Ramos (cell line): ENCODE results near the gene THAP9.
"Not testable (repeated sequence)": the region's sequence is repeated elsewhere in the genome, so short reads cannot be mapped to it uniquely, and the experiment has no call there.

Experiments
- in situ Hi-C: fragments of 300-500 bp; cut with MboI; formaldehyde crosslinking; loops from one replicate; pipeline ENCODE4 v1.14.3; 2022; ENCODE audit warnings: low sequenced_read_pairs; ENCODE audit not compliant: unreplicated experiment

THAP9 gene

GRCh38 chr4:82891707-82892466 is 8.6 kb upstream of the THAP9 start:
- in situ Hi-C loops = loop anchor here (25.0 kb wide), 1 partner anchor 395 kb away; the partner anchor contains the start of gene COQ2

GRCh38 chr4:82892467-82892802 is 8.1 kb upstream of the THAP9 start:
- in situ Hi-C loops = loop anchor here (25.0 kb wide), 1 partner anchor 395 kb away; the partner anchor contains the start of gene COQ2

GRCh38 chr4:82893942-82894341 is 6.6 kb upstream of the THAP9 start:
- in situ Hi-C loops = loop anchor here (25.0 kb wide), 1 partner anchor 393 kb away; the partner anchor contains the start of gene COQ2

- in situ Hi-C loops = loop anchor here (25.0 kb wide), 1 partner anchor 391 kb away; the partner anchor contains the start of gene COQ2
Observed at GRCh38 chr4:82896755-82897154, 3.8 kb upstream of the THAP9 start.

GRCh38 chr4:82898322-82899243 is 2.0 kb upstream of the THAP9 start:
- in situ Hi-C loops = loop anchor here (25.0 kb wide), 1 partner anchor 389 kb away; the partner anchor contains the start of gene COQ2

GRCh38 chr4:82899374-82900065 is 1.0 kb upstream of the THAP9 start:
- in situ Hi-C loops = loop anchor here (25.0 kb wide), 1 partner anchor 388 kb away; the partner anchor contains the start of gene COQ2

GRCh38 chr4:82900066-82900410 is 497 bp upstream of the THAP9 start:
- in situ Hi-C loops = no loop called here

GRCh38 chr4:82901183-82901718 is 716 bp downstream of the THAP9 start:
- in situ Hi-C loops = no loop called here

- in situ Hi-C loops = no loop called here
Observed at GRCh38 chr4:82903737-82904136, 3.2 kb downstream of the THAP9 start.

- in situ Hi-C loops = no loop called here
Observed at GRCh38 chr4:82905205-82905604, 4.7 kb downstream of the THAP9 start.

GRCh38 chr4:82906469-82906868 is 5.9 kb downstream of the THAP9 start:
- in situ Hi-C loops = no loop called here

GRCh38 chr4:82909326-82909725 is 8.8 kb downstream of the THAP9 start:
- in situ Hi-C loops = no loop called here

- in situ Hi-C loops = no loop called here
Observed at GRCh38 chr4:82913305-82913704, 12.8 kb downstream of the THAP9 start.

GRCh38 chr4:82913968-82914367 is 13.4 kb downstream of the THAP9 start:
- in situ Hi-C loops = not testable (repeated sequence)

GRCh38 chr4:82918091-82918490 is 17.6 kb downstream of the THAP9 start:
- in situ Hi-C loops = no loop called here

GRCh38 chr4:82919386-82919785 is 18.9 kb downstream of the THAP9 start:
- in situ Hi-C loops = no loop called here

- in situ Hi-C loops = no loop called here
Observed at GRCh38 chr4:82921795-82922194, 21.3 kb downstream of the THAP9 start.

- in situ Hi-C loops = no loop called here
Observed at GRCh38 chr4:82930848-82931755, 30.6 kb downstream of the THAP9 start.

- in situ Hi-C loops = no loop called here
Observed at GRCh38 chr4:82934441-82934840, 33.9 kb downstream of the THAP9 start.
